H1 (cell line): Measurements from ENCODE around the gene TOM1L2. TPM values are rescaled to one million over a fixed set of nuclear protein-coding genes. Genes with fewer than 3 reads are reported as not detected.

Experiments used
- GABPA ChIP-seq: IDR thresholded peaks from 2 replicates; pipeline ENCODE4 v1.6.1; 2011; ENCODE audit warnings: mild to moderate bottlenecking, low read length, moderate library complexity, borderline replicate concordance; ENCODE audit not compliant: insufficient read depth
- JUND ChIP-seq: IDR thresholded peaks from 2 replicates; pipeline ENCODE4 v1.6.1; 2011; ENCODE audit warnings: mild to moderate bottlenecking, improper control_type of control experiment, low read length
- RXRA ChIP-seq: IDR thresholded peaks from 2 replicates; pipeline ENCODE4 v1.6.1; 2011; ENCODE audit warnings: low read depth, mild to moderate bottlenecking, low read length, moderate library complexity; ENCODE audit not compliant: insufficient read depth
- SRF ChIP-seq: IDR thresholded peaks from 2 replicates; pipeline ENCODE4 v1.6.1; 2011; ENCODE audit warnings: mild to moderate bottlenecking, low read depth, low read length, moderate library complexity
- TAF7 ChIP-seq: optimal IDR thresholded peaks from 2 replicates; pipeline ENCODE3; 2011; ENCODE audit warnings: low read depth, mild to moderate bottlenecking, inconsistent platforms, low read length, moderate library complexity, borderline replicate concordance
- TBP ChIP-seq: IDR thresholded peaks from 2 replicates; pipeline ENCODE4 v1.6.1; 2011; ENCODE audit warnings: low read depth, low read length, improper control_type of control experiment
- polyA plus RNA-seq, 7 experiments: library from polyadenylated mRNA; depleted of rRNA in 3 of 7; stranded (reverse) in 5 of 7; unstranded in 2 of 7; fragments of >200 nt in 5 of 7; fragments of 200-250 nt in 2 of 7; gene quantifications; 1 replicate in 5 of 7; 2 replicates in 1 of 7; 4 replicates in 1 of 7; pipeline versions ENCODE4 v1.2.1 to v1.2.3, GENCODE V29; 2011 to 2013; ENCODE audit warnings: missing spikeins in 2 of 7, mixed read lengths in 2 of 7
- total RNA-seq: library from RNA; stranded (reverse); fragmentation: NEBNext Ultra II Directional; extraction: Animal tissue kit (Norgen Biotek cat#: 25700); gene quantifications from 2 replicates; pipeline ENCODE4 v1.2.1, GENCODE V29; 2021
- TF ChIP-seq, protein P1 (sequence below): fragments of 300-600 bp; sonication (generic); IDR thresholded peaks from 2 replicates; pipeline ENCODE4 v1.7.1; 2012; ENCODE audit warnings: low read length, moderate library complexity, mild to moderate bottlenecking, inconsistent platforms; ENCODE audit not compliant: insufficient replicate concordance

The TOM1L2 gene
- total and polyA plus RNA-seq, 2 of the 8 experiments (the other 6 are each of a cell fraction or from before 2014, with no cell fraction given): 2.0 to 3.4 TPM

DNA sequence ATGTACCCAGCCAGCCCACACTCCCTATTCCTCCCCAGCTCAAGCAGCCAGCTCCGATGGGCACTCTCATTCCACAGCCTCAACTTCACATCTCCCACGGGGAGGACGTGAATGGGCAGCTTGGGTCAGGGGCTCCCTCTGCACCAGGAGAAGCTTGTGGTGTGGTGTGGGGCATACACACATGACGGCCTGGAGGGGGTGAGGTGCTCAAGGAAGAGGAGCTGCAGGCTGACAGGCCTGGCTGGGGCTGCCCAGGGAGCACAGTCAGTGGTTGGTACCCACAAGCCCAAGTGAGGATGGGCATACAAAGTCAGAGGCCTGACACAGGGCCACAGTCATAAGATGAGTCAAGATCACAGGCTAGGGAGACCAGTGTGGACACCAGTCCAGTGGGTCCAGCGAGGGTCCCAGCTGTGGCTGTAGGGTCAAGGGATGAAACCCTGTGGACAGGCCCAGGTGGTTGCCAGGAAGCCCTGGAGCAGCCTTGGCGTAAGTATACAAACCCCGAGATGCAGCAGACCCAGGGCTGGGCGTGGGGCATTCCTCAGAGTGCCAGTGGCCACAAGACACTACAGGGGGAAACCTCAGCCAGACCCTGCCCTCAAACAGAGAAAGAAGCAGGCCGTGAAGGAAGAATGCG lies 4.9 kb upstream of the TOM1L2 start (continued):
- TF ChIP-seq RXRA (no peak), JUND (no peak), TBP (no peak), TAF7 (no peak), SRF (no peak), GABPA (no peak)
- TF ChIP-seq, protein P1, sequence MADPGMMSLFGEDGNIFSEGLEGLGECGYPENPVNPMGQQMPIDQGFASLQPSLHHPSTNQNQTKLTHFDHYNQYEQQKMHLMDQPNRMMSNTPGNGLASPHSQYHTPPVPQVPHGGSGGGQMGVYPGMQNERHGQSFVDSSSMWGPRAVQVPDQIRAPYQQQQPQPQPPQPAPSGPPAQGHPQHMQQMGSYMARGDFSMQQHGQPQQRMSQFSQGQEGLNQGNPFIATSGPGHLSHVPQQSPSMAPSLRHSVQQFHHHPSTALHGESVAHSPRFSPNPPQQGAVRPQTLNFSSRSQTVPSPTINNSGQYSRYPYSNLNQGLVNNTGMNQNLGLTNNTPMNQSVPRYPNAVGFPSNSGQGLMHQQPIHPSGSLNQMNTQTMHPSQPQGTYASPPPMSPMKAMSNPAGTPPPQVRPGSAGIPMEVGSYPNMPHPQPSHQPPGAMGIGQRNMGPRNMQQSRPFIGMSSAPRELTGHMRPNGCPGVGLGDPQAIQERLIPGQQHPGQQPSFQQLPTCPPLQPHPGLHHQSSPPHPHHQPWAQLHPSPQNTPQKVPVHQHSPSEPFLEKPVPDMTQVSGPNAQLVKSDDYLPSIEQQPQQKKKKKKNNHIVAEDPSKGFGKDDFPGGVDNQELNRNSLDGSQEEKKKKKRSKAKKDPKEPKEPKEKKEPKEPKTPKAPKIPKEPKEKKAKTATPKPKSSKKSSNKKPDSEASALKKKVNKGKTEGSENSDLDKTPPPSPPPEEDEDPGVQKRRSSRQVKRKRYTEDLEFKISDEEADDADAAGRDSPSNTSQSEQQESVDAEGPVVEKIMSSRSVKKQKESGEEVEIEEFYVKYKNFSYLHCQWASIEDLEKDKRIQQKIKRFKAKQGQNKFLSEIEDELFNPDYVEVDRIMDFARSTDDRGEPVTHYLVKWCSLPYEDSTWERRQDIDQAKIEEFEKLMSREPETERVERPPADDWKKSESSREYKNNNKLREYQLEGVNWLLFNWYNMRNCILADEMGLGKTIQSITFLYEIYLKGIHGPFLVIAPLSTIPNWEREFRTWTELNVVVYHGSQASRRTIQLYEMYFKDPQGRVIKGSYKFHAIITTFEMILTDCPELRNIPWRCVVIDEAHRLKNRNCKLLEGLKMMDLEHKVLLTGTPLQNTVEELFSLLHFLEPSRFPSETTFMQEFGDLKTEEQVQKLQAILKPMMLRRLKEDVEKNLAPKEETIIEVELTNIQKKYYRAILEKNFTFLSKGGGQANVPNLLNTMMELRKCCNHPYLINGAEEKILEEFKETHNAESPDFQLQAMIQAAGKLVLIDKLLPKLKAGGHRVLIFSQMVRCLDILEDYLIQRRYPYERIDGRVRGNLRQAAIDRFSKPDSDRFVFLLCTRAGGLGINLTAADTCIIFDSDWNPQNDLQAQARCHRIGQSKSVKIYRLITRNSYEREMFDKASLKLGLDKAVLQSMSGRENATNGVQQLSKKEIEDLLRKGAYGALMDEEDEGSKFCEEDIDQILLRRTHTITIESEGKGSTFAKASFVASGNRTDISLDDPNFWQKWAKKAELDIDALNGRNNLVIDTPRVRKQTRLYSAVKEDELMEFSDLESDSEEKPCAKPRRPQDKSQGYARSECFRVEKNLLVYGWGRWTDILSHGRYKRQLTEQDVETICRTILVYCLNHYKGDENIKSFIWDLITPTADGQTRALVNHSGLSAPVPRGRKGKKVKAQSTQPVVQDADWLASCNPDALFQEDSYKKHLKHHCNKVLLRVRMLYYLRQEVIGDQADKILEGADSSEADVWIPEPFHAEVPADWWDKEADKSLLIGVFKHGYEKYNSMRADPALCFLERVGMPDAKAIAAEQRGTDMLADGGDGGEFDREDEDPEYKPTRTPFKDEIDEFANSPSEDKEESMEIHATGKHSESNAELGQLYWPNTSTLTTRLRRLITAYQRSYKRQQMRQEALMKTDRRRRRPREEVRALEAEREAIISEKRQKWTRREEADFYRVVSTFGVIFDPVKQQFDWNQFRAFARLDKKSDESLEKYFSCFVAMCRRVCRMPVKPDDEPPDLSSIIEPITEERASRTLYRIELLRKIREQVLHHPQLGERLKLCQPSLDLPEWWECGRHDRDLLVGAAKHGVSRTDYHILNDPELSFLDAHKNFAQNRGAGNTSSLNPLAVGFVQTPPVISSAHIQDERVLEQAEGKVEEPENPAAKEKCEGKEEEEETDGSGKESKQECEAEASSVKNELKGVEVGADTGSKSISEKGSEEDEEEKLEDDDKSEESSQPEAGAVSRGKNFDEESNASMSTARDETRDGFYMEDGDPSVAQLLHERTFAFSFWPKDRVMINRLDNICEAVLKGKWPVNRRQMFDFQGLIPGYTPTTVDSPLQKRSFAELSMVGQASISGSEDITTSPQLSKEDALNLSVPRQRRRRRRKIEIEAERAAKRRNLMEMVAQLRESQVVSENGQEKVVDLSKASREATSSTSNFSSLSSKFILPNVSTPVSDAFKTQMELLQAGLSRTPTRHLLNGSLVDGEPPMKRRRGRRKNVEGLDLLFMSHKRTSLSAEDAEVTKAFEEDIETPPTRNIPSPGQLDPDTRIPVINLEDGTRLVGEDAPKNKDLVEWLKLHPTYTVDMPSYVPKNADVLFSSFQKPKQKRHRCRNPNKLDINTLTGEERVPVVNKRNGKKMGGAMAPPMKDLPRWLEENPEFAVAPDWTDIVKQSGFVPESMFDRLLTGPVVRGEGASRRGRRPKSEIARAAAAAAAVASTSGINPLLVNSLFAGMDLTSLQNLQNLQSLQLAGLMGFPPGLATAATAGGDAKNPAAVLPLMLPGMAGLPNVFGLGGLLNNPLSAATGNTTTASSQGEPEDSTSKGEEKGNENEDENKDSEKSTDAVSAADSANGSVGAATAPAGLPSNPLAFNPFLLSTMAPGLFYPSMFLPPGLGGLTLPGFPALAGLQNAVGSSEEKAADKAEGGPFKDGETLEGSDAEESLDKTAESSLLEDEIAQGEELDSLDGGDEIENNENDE: no peak
